ENCODE data around the gene PHB1.

The PHB1 gene

GRCh38 chr17:49406421-49407061, 8.1 kb downstream of the PHB1 start:
- H3K4me3 ChIP-seq (ENCODE audit: low read depth, low read length), result no peak overlapping the region
- no peak for TF ChIP-seq CTCF (IDR thresholded peaks at IDR 0.05; ENCODE audit: low read depth, low read length)
- DNase-seq (ENCODE audit: low read depth, low spot score), result no peak
- in situ Hi-C loops (cut with HindIII; ENCODE audit: low sequenced_read_pairs), result no loop called here

GRCh38 chr17:49404906-49405305, 9.8 kb downstream of the PHB1 start:
- no peak for TF ChIP-seq CTCF (IDR thresholded peaks at IDR 0.05; ENCODE audit: low read depth, low read length)
- in situ Hi-C loops (cut with HindIII; ENCODE audit: low sequenced_read_pairs), result no loop called here
- no peak for DNase-seq (ENCODE audit: low read depth, low spot score)
- no peak overlapping the region for H3K4me3 ChIP-seq (ENCODE audit: low read depth, low read length)

GRCh38 chr17:49404361-49404760, 10.3 kb downstream of the PHB1 start:
- in situ Hi-C loops (cut with HindIII; ENCODE audit: low sequenced_read_pairs), result no loop called here
- H3K4me3 ChIP-seq (ENCODE audit: low read depth, low read length), result no peak overlapping the region
- TF ChIP-seq CTCF (IDR thresholded peaks at IDR 0.05; ENCODE audit: low read depth, low read length), result no peak
- no peak for DNase-seq (ENCODE audit: low read depth, low spot score)

GRCh38 chr17:49403514-49404289, 11.0 kb downstream of the PHB1 start:
- no peak for TF ChIP-seq CTCF (IDR thresholded peaks at IDR 0.05; ENCODE audit: low read depth, low read length)
- no peak overlapping the region for H3K4me3 ChIP-seq (ENCODE audit: low read depth, low read length)
- in situ Hi-C loops (cut with HindIII; ENCODE audit: low sequenced_read_pairs), result no loop called here
- DNase-seq (ENCODE audit: low read depth, low spot score), result no peak

GRCh38 chr17:49402706-49403105, 12.0 kb downstream of the PHB1 start:
- DNase-seq (ENCODE audit: low read depth, low spot score), result no peak
- no peak overlapping the region for H3K4me3 ChIP-seq (ENCODE audit: low read depth, low read length)
- TF ChIP-seq CTCF (IDR thresholded peaks at IDR 0.05; ENCODE audit: low read depth, low read length), result no peak
- in situ Hi-C loops (cut with HindIII; ENCODE audit: low sequenced_read_pairs), result no loop called here

GRCh38 chr17:49401971-49402611, 12.6 kb downstream of the PHB1 start:
- H3K4me3 ChIP-seq (ENCODE audit: low read depth, low read length), result no peak overlapping the region
- TF ChIP-seq CTCF (IDR thresholded peaks at IDR 0.05; ENCODE audit: low read depth, low read length), result no peak
- no peak for DNase-seq (ENCODE audit: low read depth, low spot score)
- in situ Hi-C loops (cut with HindIII; ENCODE audit: low sequenced_read_pairs), result no loop called here
